Umbilical cord (tissue), 2 donors: ENCODE results near the gene ZNF689. TPM values are rescaled to one million over a fixed set of nuclear protein-coding genes. Genes with fewer than 3 reads are reported as not detected.

ENCODE experiments used
- DNase-seq: peaks from one replicate; pipeline ENCODE4 v3.0.0-alpha.2; 2015; ENCODE audit warnings: low spot score
- total RNA-seq: library from RNA; depleted of rRNA; stranded (reverse); fragments of >200 nt; gene quantifications from one replicate; pipeline ENCODE4 v1.2.3, GENCODE V29; 2014; ENCODE audit warnings: low replicate concordance; ENCODE audit not compliant: insufficient read depth

Gene ZNF689
- total RNA-seq, 1 donor from 2014 or later: 8.2 TPM

DNA sequence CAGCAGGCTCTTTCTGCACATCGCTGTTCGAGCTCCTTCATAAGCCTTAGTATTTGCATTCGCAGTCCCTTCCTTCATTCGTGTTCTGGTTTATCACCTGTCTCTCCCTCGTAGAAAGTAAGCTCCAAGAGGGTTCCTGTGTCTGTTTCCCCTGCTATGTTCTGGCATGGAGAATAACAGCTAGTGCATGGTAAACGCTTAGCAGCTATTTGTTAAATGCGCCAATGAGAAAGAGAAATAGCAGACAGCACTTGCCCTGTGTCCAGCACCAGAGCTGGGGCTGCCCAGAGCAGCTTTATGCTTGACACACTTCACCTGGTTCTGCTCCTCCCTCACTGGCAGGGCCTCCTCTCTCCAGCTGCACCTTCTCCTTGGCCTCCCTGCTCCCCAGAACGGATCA lies 44.2 kb downstream of the ZNF689 start:
- DNase-seq: no peak

DNA sequence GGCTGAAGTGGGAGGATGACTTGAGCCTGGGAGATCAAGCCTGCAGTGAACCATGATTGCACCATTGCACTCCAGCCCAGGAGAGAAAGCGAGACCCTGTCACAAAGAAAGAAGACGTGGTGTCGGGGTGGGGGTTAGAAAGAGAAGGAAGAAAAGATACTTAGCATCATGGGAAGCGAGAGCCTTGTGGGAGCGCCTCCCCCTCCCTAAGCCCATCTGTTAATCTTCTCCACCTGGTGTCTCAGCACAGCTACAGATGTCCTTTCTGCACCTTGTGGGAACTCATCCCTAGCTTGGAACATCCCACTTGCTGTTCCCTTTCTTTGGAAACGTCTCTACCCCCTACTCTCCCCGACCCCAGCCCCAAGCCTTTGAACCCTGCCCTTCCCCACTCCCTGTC lies 44.7 kb downstream of the ZNF689 start:
- DNase-seq: no peak

GRCh38 chr16:30562021-30562420 lies 48.2 kb downstream of the ZNF689 start:
- DNase-seq: no peak

- DNase-seq: no peak
Observed at GRCh38 chr16:30561089-30561816, 48.9 kb downstream of the ZNF689 start.

GRCh38 chr16:30559690-30560089 lies 50.5 kb downstream of the ZNF689 start:
- DNase-seq: no peak

- no peak for DNase-seq
Observed at GRCh38 chr16:30558789-30559377, 51.3 kb downstream of the ZNF689 start.

GRCh38 chr16:30557957-30558788 lies 52.0 kb downstream of the ZNF689 start, which contains the start of gene ZNF764:
TSS of gene ZNF764 (minus strand) at chr16:30558374. CDS start at chr16:30558182, 192 bp downstream.
- peak; percentile 99 for DNase-seq

- DNase-seq: no peak
Observed at GRCh38 chr16:30557707-30557956, 52.6 kb downstream of the ZNF689 start.

- no peak for DNase-seq
Observed at GRCh38 chr16:30556125-30556473, 54.1 kb downstream of the ZNF689 start.

GRCh38 chr16:30555315-30556124 lies 54.7 kb downstream of the ZNF689 start:
- DNase-seq: no peak

- no peak for DNase-seq
Observed at GRCh38 chr16:30554557-30555314, 55.5 kb downstream of the ZNF689 start.

GRCh38 chr16:30553393-30553899 lies 56.7 kb downstream of the ZNF689 start:
- DNase-seq: no peak

DNA sequence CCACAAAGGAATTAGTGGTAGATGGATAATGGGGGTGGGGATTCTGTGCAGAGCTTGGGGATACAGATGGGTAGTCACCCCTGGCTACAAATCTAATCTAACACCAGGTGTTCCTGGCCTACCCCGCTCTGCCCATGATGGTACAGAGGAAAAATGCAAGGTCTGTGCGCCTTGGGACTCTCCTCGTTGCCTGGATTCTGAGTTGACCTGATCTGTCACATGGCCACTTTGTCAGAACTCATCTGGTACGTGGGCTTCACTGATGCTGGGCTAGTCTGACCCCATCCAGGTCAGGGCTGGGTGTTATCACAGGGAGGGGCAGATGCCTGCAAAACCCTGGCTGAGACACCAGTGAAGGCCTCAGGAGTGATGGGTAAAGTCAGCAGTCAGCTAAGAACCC lies 57.2 kb downstream of the ZNF689 start:
- no peak for DNase-seq

Other genes with a start within 250 kb of the ZNF689 start
- 35.6 TPM for gene TBC1D10B, start 239.9 kb downstream of the ZNF689 start, total RNA-seq
- gene MYL11, start 235.6 kb downstream of the ZNF689 start, total RNA-seq: not detected
- 8.9 TPM for gene SEPTIN1, start 227.8 kb downstream of the ZNF689 start, total RNA-seq
- 14.2 TPM for gene ZNF48, start 215.0 kb downstream of the ZNF689 start, total RNA-seq
- 12.0 TPM for gene ZNF771, start 202.8 kb downstream of the ZNF689 start, total RNA-seq
- 10.1 TPM for gene DCTPP1, start 180.4 kb downstream of the ZNF689 start, total RNA-seq
- 6.3 TPM for gene SEPHS2, start 164.5 kb downstream of the ZNF689 start, total RNA-seq
- 3.1 TPM for gene ITGAL, start 137.6 kb downstream of the ZNF689 start, total RNA-seq
- 14.7 TPM for gene ZNF768, start 83.8 kb downstream of the ZNF689 start, total RNA-seq
- gene ZNF747, start 75.5 kb downstream of the ZNF689 start, total RNA-seq: 5.5 TPM
- gene ZNF764, start 52.0 kb downstream of the ZNF689 start, total RNA-seq: 4.1 TPM
- gene ZNF688, start 38.7 kb downstream of the ZNF689 start, total RNA-seq: 5.1 TPM
- 17.3 TPM for gene ZNF785, start 24.7 kb downstream of the ZNF689 start, total RNA-seq
- gene PRR14, start 40.6 kb upstream of the ZNF689 start, total RNA-seq: 0.96 TPM
- 13.5 TPM for gene FBRS, start 48.0 kb upstream of the ZNF689 start, total RNA-seq
- gene SRCAP, start 88.8 kb upstream of the ZNF689 start, total RNA-seq: 22.6 TPM
- 5.5 TPM for gene PHKG2, start 138.0 kb upstream of the ZNF689 start, total RNA-seq
- gene CFAP119, start 151.7 kb upstream of the ZNF689 start, total RNA-seq: not detected
- gene RNF40, start 151.9 kb upstream of the ZNF689 start, total RNA-seq: 28.6 TPM
- 5.1 TPM for gene ZNF629, start 176.8 kb upstream of the ZNF689 start, total RNA-seq